MV-4-11 (cell line): ENCODE results near the gene TEX53.

Experiments
- DNase-seq: peaks from one replicate; lab custom pipeline; 2025; lab: John Stamatoyannopoulos, UW

Gene TEX53

GRCh38 chr9:114638404-114638803 lies 19.2 kb downstream of the TEX53 start:
- DNase-seq: no peak

- no peak for DNase-seq
Measured at GRCh38 chr9:114634387-114634786, 23.2 kb downstream of the TEX53 start.

DNA sequence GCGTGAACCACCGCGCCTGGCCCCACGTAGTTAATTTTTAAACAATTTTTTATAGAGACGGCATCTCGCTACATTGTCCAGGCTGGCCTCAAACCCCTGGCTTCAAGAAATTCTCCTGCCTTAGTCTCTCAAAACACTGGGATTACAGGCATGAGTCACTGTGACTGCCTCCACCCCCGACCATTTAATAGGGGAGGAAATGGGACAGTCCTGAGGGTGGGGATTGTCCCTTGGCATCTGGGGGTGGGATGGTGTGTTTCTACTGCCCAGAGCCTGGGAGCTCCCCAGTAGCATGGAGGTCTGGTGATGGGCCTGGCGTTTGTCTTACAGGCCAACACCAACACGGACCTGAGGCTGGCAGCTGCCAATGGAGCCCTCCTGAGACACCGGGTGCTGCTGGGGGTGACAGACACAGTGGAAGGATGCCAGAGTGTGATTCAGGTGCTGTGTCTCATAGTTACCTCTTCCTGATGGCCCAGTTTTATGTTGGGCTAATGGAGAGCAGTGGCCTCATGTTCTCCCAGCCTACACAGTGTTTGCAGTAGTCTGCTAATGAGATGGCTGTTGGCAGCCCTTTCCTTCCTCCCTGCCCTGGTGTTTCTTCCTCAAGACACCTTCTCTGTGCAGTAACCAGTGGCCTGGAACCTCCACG lies 24.0 kb downstream of the TEX53 start:
- DNase-seq: no peak

DNA sequence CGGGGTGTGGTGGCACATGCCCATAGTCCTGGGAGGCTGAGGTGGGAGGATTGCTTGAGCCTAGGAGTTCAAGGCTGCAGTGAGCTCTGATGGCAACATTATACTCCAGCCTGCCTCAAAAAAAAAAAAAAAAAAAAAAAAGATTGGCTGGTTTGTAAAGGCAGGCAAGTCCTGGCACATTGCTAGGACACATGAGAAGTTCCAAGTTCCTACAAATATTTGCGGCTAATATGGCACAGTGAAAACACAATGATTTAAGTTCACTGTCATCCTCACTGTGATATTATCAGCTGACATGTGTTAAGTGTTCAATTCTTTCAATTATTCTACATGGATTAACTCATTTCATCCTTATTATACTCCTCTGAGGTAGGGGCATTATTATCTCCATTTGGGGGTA lies 26.4 kb downstream of the TEX53 start:
- no peak for DNase-seq

DNA sequence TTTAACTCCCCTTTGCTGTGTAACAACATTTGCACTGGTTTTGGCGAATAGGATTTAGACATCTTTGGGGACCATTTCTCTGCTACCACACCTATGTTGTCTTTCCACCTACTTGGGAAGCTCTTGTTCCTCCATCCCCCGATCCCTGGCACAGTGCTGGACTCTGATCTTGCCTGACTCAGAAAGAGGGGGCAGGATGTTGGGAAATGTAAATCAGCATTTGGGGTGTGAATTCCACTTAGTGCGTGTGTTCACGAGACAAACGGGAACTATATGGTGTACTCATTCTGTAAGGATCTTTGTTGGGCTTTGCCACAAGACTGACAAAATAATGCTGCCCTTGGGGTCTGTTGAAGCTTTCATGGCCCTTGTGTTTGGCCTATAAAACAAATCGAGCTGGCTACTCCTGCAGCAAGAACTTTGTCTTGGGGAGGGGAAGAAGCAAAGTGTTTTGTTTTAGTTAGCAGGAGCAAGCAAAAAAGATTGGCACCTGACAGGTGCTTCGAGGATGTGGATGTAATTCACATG lies 28.0 kb downstream of the TEX53 start:
- no peak for DNase-seq

- no peak for DNase-seq
Measured at GRCh38 chr9:114627553-114627952, 30.1 kb downstream of the TEX53 start.

DNA sequence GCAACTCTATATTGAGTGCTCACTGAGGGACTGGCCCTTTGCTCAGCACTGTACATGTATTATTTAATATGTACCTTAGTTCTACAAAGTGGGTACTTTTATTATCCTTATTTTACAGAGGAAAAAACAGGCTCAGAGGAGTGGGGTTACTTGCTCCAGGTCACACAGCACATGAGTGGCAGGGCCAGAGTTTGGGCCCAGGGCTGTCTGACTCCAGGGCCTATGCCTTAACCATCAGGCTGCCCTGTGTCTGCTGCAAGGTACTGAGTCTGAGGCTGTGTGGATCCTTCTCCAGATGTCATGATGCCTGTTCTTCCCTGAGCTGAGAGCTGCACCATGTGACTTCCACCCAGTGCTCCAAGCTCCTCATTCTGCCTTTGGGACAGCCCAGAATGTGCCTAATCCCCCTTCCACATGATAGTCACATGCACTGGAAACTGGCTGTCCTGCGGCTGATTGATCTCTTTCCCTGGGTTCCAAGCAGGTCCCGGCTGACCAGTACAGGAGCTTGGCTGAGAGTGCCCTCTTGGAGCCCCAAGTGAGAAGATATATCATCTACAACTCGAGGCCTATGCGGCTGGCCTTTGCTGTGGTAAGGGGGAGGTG lies 31.1 kb downstream of the TEX53 start:
- DNase-seq: no peak

DNA sequence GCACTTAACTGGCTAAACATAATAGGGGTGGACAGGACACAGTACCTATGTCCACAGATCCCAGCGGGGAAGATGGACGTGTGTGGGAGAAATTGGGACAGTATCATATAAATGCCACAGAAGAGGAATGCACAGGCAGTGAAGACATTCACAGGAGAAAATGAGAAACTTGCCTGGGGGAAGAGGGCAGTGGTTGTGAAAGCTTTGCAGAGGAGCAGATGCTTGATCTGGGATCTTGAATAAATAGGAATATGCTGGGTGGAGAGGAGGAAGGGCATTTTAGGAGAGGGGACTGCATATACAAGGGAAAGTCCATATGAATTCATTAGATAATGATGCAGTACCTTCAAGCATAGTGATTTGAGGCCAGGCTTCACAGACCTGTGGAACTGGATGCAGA lies 32.9 kb downstream of the TEX53 start:
- DNase-seq: no peak

- no peak for DNase-seq
Measured at GRCh38 chr9:114621975-114622609, 35.5 kb downstream of the TEX53 start.

DNA sequence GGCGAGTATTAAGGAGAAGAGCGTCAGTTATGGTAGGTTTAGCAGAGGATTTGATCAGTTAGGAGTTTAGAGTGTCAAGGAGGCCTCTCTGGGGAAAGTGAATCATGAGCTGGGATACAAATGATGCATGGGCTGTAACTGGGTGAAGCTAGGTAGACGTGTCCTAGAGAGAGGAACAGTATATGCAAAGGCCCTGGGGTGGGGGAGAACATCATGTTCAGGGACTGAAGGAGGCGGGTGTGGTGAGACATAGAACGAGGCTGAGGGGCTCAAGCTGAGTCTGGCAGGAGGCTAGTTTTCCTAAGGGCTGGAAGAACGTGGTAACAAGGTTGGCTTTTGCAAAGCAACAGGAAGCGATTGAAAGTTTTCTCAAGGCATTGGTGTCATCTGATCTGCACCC lies 36.0 kb downstream of the TEX53 start:
- no peak for DNase-seq

DNA sequence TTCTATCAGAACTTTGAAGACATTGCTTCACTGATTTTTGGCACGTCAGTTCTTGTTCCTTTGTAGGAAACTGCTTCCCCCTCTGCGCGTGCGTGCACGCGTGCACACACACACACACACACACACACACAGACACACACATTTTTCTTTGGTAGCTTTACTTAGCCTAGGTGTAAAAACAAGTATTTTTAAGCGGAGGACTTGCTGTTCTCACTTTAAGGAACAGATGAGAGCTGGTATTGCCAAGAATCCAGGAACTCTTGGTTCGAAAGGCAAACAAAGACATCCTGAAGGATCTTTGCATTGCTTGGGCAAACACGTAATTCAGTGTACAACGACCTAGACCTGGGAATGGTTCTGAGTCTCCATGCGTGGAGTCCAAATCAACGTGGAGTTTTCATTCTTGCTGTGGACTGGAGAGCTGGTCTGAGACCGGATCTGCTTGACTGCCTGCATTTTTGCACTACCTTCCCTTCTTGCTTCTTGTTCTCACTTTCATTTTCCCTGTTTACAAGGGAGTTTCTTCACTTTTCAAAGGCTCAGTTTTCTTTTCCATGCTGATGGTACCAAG lies 38.3 kb downstream of the TEX53 start:
- peak; percentile 42 for DNase-seq

GRCh38 chr9:114616684-114617520 lies 40.7 kb downstream of the TEX53 start:
- peak; percentile 80 for DNase-seq

DNA sequence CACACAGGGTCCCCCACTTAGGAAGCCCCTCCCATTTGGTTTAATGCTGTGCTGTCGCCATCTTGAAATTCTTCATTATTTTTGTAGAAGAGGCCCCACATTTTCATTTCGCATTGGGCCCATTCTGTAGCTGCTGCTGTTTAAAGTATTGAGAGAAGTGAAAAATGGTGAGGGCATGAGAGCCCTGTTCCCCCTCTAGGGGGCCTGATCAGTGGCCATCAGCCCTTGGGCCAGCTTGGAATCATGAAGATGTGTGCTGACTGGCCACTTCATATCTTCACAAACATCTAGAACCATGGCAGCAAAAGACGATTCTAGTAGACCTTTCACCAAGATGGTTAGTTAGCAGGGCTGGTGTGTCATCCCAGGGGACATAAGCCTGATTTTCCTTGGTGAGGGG lies 43.2 kb downstream of the TEX53 start:
- DNase-seq: no peak

- DNase-seq: no peak
Measured at GRCh38 chr9:114613919-114614318, 43.7 kb downstream of the TEX53 start.

- DNase-seq: no peak
Measured at GRCh38 chr9:114613087-114613486, 44.5 kb downstream of the TEX53 start.

- DNase-seq: no peak
Measured at GRCh38 chr9:114612272-114612923, 45.2 kb downstream of the TEX53 start.

DNA sequence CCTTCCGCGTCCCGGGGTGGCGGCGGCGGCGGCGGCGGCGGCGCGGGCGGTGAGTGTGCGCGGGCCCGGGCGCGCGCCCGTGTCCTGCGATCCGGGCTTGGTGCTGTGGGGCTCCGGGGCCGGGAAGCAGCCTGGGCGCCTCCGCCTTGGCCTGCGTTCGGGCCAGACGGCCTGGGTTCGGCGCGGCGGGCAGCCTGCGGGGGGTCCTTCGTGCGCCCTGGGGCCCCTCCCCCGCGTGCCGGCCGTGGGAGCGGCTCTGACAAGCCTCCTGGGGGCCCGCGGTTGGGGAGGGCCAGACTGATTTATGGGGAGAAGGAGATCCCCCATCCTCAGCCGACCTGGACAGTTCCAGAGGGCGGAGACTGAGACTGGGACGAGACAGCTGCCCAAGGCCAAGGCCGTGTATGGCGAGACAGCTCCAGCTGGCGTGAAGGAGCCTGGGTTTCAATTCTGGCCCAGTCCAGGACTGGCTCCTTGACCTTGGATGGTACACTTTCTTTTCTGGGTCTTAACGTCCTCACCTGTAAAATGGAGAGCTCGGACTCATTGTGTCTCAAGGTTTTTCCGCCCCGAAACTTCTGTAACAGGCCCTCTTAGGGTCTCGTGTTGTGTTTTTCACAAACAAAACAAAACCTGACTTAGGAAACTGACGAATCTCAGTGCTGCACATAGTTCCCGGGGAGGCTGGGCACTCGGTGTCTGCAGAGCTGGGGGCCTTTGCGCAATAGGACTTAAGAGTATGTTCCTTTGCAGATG lies 45.9 kb downstream of the TEX53 start:
- peak; percentile 85 for DNase-seq

DNA sequence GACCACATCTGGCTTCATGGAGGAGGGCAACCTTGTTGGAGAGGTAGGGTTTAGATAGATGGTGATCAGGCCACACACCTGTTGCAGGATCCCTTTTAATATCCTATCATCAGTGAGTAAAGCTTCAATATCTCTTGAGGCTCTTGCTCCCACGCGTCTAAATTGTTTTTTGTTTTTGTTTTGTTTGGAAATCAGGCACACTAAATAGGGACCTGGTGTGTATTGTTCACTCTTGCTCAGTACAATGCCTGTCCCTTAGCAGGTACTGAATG lies 49.1 kb downstream of the TEX53 start:
- DNase-seq: no peak

- DNase-seq: no peak
Measured at GRCh38 chr9:114607671-114608524, 49.7 kb downstream of the TEX53 start.

- DNase-seq: peak; percentile 83
Measured at GRCh38 chr9:114606597-114607207, 50.9 kb downstream of the TEX53 start.
